Chondrocyte (in vitro differentiated cells): ENCODE data around the gene ATF7IP. TPM values are rescaled to one million over a fixed set of nuclear protein-coding genes. Genes with fewer than 3 reads are reported as not detected.

Source experiments
- DNase-seq: peaks from one replicate; pipeline ENCODE4 v3.0.0; 2021; ENCODE audit warnings: mixed read lengths, low spot score
- H3K27ac Mint-ChIP-seq: one replicate; pipeline ENCODE4 v1.8.0; 2021; ENCODE audit warnings: mild to moderate bottlenecking, moderate library complexity, mixed read lengths; ENCODE audit not compliant: unreplicated experiment
- H3K27me3 Mint-ChIP-seq: 2 replicates; pipeline ENCODE4 v1.8.0; 2021; ENCODE audit warnings: low read depth, mixed read lengths
- H3K36me3 Mint-ChIP-seq: 2 replicates; pipeline ENCODE4 v1.8.0; 2021; ENCODE audit warnings: low read depth, mixed read lengths
- H3K4me1 Mint-ChIP-seq: 2 replicates; pipeline ENCODE4 v1.8.0; 2021; ENCODE audit warnings: low read depth, mild to moderate bottlenecking, mixed read lengths
- H3K4me3 Mint-ChIP-seq: one replicate; pipeline ENCODE4 v1.8.0; 2021; ENCODE audit warnings: mild to moderate bottlenecking, moderate library complexity, mixed read lengths; ENCODE audit not compliant: unreplicated experiment
- H3K9me3 Mint-ChIP-seq: 2 replicates; pipeline ENCODE4 v1.8.0; 2021; ENCODE audit warnings: low read depth, mixed read lengths
- CTCF ChIP-seq: fragments of 200-600 bp; sonication (generic); IDR thresholded peaks from 2 replicates; pipeline ENCODE4 v1.5.0; 2021; ENCODE audit warnings: antibody characterized with exemption, mild to moderate bottlenecking, moderate library complexity
- total RNA-seq: library from RNA; stranded (reverse); gene quantifications from 3 replicates; pipeline ENCODE4 v1.2.1, GENCODE V29; 2021

The ATF7IP gene
- total RNA-seq, 1 donor from 2014 or later, result 45.9 TPM

- TF ChIP-seq CTCF, result peak; percentile 65
- Mint-ChIP-seq H3K27ac (no peak overlapping the region), H3K9me3 (no peaks in the 10 kb centered on the region), H3K27me3 (no peaks in the 10 kb centered on the region), H3K4me3 (no peak overlapping the region), H3K36me3 (peaks cover 35% of the 10 kb centered on the region), H3K4me1 (peaks cover 9% of the 10 kb centered on the region)
- no peak for DNase-seq
These were observed 88.8 kb downstream of the ATF7IP start for GRCh38 chr12:14454098-14454907.

GRCh38 chr12:14460212-14460841 lies 94.8 kb downstream of the ATF7IP start:
- no peaks in the 10 kb centered on the region for H3K27me3 Mint-ChIP-seq
- no peak for TF ChIP-seq CTCF
- no peak for DNase-seq
- H3K36me3 Mint-ChIP-seq, result peaks cover 21% of the 10 kb centered on the region
- H3K4me3 Mint-ChIP-seq, result no peak overlapping the region
- H3K4me1 Mint-ChIP-seq, result no peaks in the 10 kb centered on the region
- no peaks in the 10 kb centered on the region for H3K9me3 Mint-ChIP-seq
- no peak overlapping the region for H3K27ac Mint-ChIP-seq

GRCh38 chr12:14471497-14471896 lies 106.0 kb downstream of the ATF7IP start:
- H3K4me3 Mint-ChIP-seq, result no peak overlapping the region
- DNase-seq, result no peak
- TF ChIP-seq CTCF, result no peak
- H3K27me3 Mint-ChIP-seq, result no peaks in the 10 kb centered on the region
- peaks cover 44% of the 10 kb centered on the region for H3K36me3 Mint-ChIP-seq
- H3K27ac Mint-ChIP-seq, result no peak overlapping the region
- H3K9me3 Mint-ChIP-seq, result peaks cover 38% of the 10 kb centered on the region
- peaks cover 11% of the 10 kb centered on the region for H3K4me1 Mint-ChIP-seq

- Mint-ChIP-seq H3K4me1 (no peaks in the 10 kb centered on the region), H3K36me3 (peaks cover 50% of the 10 kb centered on the region)
These were observed 108.3 kb downstream of the ATF7IP start for GRCh38 chr12:14473707-14474287.

More at GRCh38 chr12:14473707-14474287, 108.3 kb downstream of the ATF7IP start:
- Mint-ChIP-seq H3K27me3 (no peaks in the 10 kb centered on the region), H3K27ac (no peak overlapping the region), H3K9me3 (peaks cover 38% of the 10 kb centered on the region), H3K4me3 (no peak overlapping the region)
- TF ChIP-seq CTCF, result no peak
- DNase-seq, result no peak
